RCC 7860 (cell line): ENCODE measurements around the gene NCOA6.

Experiments used
- DNase-seq: peaks from one replicate; pipeline ENCODE4 v3.0.0-alpha.2; 2015; ENCODE audit warnings: low spot score
- FAIRE-seq: peaks from 2 replicates; lab custom pipeline; 2012; peaks lifted over from hg19 to GRCh38; lab: Jason Lieb, UNC

Gene NCOA6

GRCh38 chr20:34669094-34669493 is 156.4 kb downstream of the NCOA6 start:
- DNase-seq (no peak), FAIRE-seq (no peak)
